BJ (cell line): ENCODE results near the gene ABLIM2. TPM values are rescaled to one million over a fixed set of nuclear protein-coding genes. Genes with fewer than 3 reads are reported as not detected.

ENCODE experiments used
- CTCF ChIA-PET: fragments of 350-600 bp; formaldehyde crosslinking; extraction: SDS; loops from one replicate; lab custom pipeline; 2021; ENCODE audit warnings: antibody characterized with exemption, inconsistent platforms; lab: Yijun Ruan, JAX
- POLR2A ChIA-PET: fragments of 300-600 bp; sonication (Branson Sonifier 250); formaldehyde crosslinking; extraction: SDS; loops from one replicate; lab custom pipeline; 2021; ENCODE audit warnings: antibody characterized with exemption; lab: Charles Lee
- DNase-seq: peaks from one replicate; pipeline ENCODE4 v3.0.0-alpha.2; 2011; ENCODE audit warnings: low read depth
- H3K27me3 ChIP-seq: 2 replicates; pipeline ENCODE4 v1.6.0; 2011; ENCODE audit warnings: low read length; ENCODE audit not compliant: control insufficient read depth, insufficient read depth
- H3K36me3 ChIP-seq: 2 replicates; pipeline ENCODE4 v1.5.1; 2011; ENCODE audit warnings: low read length; ENCODE audit not compliant: control insufficient read depth, insufficient read depth
- H3K4me3 ChIP-seq: 2 replicates; pipeline ENCODE4 v1.5.1; 2011; ENCODE audit warnings: low read depth, mild to moderate bottlenecking, control low read depth, low read length
- CTCF ChIP-seq: IDR thresholded peaks from 2 replicates; pipeline ENCODE4 v1.5.1; 2011; ENCODE audit warnings: low read depth, mild to moderate bottlenecking, control low read depth, inconsistent platforms, low read length, moderate library complexity; ENCODE audit not compliant: insufficient read depth
- polyA plus RNA-seq: library from polyadenylated mRNA; depleted of rRNA; stranded (reverse); fragments of >200 nt; gene quantifications from 2 replicates; pipeline ENCODE4 v1.2.3, GENCODE V29; 2011

Gene ABLIM2
- polyA plus RNA-seq, 1 experiment, result 0.07 TPM

- POLR2A ChIA-PET, result no interaction called here
- CTCF ChIA-PET, result interaction anchor here (6.3 kb wide), 1 partner anchor 185 kb away, joined by 151 read pairs; no protein-coding TSS in a partner anchor
- Histone ChIP-seq H3K27me3 (no peaks in the 10 kb centered on the region; the same call in 1 of the 2 replicates), H3K4me3 (no peak overlapping the region), H3K36me3 (no peaks in the 10 kb centered on the region)
- no peak for DNase-seq
- no peak for TF ChIP-seq CTCF
These were observed 169.0 kb downstream of the ABLIM2 start for GRCh38 chr4:7989654-7990053.

GRCh38 chr4:7988437-7988836 is 170.2 kb downstream of the ABLIM2 start:
- H3K36me3 ChIP-seq, result no peaks in the 10 kb centered on the region
- TF ChIP-seq CTCF, result no peak
- ChIA-PET POLR2A (interaction anchor here (0.6 to 0.8 kb wide), 2 partner anchors 89 to 146 kb away, joined by 4 to 28 read pairs; no protein-coding TSS in a partner anchor), CTCF (interaction anchor here (0.7 to 6.3 kb wide), 21 partner anchors 10 to 268 kb away, joined by 3 to 151 read pairs (median 5); partner anchors contain the start of gene AFAP1)
- H3K27me3 ChIP-seq, result no peaks in the 10 kb centered on the region; the same call in 1 of the 2 replicates
- H3K4me3 ChIP-seq, result no peak overlapping the region
- peak; percentile 79 for DNase-seq

- H3K27me3 ChIP-seq, result no peaks in the 10 kb centered on the region; the same call in 1 of the 2 replicates
- TF ChIP-seq CTCF, result peak; percentile 87
- no peak overlapping the region for H3K4me3 ChIP-seq
- no peak for DNase-seq
- POLR2A ChIA-PET, result no interaction called here
- CTCF ChIA-PET, result interaction anchor here (0.6 to 6.3 kb wide), 34 partner anchors 9 to 226 kb away, joined by 3 to 151 read pairs (median 5); partner anchors contain the start of gene AFAP1
- H3K36me3 ChIP-seq, result no peaks in the 10 kb centered on the region
These were observed 171.2 kb downstream of the ABLIM2 start for GRCh38 chr4:7987148-7987989.

GRCh38 chr4:7985891-7986441 is 172.6 kb downstream of the ABLIM2 start:
- H3K4me3 ChIP-seq, result no peak overlapping the region
- DNase-seq, result no peak
- POLR2A ChIA-PET, result no interaction called here
- no peak for TF ChIP-seq CTCF
- H3K36me3 ChIP-seq, result no peaks in the 10 kb centered on the region
- no peaks in the 10 kb centered on the region for H3K27me3 ChIP-seq
- CTCF ChIA-PET, result interaction anchor here (0.8 to 6.3 kb wide), 13 partner anchors 11 to 253 kb away, joined by 3 to 151 read pairs (median 7); no protein-coding TSS in a partner anchor

GRCh38 chr4:7985072-7985471 is 173.5 kb downstream of the ABLIM2 start:
- H3K27me3 ChIP-seq, result no peaks in the 10 kb centered on the region
- ChIA-PET CTCF (interaction anchor here (1.3 to 6.3 kb wide), 3 partner anchors 31 to 180 kb away, joined by 3 to 151 read pairs (median 13); no protein-coding TSS in a partner anchor), POLR2A (no interaction called here)
- H3K36me3 ChIP-seq, result no peaks in the 10 kb centered on the region
- DNase-seq, result no peak
- TF ChIP-seq CTCF, result no peak
- no peak overlapping the region for H3K4me3 ChIP-seq
